ENCODE results near the gene TREML2. TPM values are rescaled to one million over a fixed set of nuclear protein-coding genes. Genes with fewer than 3 reads are reported as not detected.

Gene TREML2
- total RNA-seq, 2 donors from 2014 or later = 0.17 TPM; not detected in 1

DNA sequence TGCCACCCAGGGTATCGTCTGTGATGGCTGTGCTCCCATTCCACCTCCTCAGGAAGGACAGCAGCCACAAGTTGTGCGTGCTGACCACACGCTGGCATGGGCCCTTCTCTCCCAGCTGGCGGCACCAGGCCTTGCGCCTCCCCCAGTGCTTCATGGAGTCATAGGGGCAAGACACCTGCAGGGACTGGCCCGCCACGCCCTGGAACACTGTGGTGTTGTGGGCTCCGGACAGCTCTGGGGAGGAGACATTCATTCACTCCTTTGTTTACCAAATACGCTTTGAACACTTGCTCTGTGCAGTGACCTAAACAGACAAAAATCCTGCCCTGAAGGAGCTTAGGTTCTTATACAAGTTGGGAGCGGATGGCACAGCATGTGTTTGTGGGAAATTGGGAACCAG is 39.6 kb downstream of the TREML2 start:
- intact Hi-C loops (cut with DNase I) = no loop called here
- no peaks in the 10 kb centered on the region for H3K36me3 ChIP-seq
- no peaks in the 10 kb centered on the region for H3K9me3 ChIP-seq
- H3K27ac ChIP-seq = no peak overlapping the region
- no peaks in the 10 kb centered on the region for H3K4me1 ChIP-seq (replicated peaks)
- TF ChIP-seq, protein P1, sequence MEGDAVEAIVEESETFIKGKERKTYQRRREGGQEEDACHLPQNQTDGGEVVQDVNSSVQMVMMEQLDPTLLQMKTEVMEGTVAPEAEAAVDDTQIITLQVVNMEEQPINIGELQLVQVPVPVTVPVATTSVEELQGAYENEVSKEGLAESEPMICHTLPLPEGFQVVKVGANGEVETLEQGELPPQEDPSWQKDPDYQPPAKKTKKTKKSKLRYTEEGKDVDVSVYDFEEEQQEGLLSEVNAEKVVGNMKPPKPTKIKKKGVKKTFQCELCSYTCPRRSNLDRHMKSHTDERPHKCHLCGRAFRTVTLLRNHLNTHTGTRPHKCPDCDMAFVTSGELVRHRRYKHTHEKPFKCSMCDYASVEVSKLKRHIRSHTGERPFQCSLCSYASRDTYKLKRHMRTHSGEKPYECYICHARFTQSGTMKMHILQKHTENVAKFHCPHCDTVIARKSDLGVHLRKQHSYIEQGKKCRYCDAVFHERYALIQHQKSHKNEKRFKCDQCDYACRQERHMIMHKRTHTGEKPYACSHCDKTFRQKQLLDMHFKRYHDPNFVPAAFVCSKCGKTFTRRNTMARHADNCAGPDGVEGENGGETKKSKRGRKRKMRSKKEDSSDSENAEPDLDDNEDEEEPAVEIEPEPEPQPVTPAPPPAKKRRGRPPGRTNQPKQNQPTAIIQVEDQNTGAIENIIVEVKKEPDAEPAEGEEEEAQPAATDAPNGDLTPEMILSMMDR (IDR thresholded peaks at IDR 0.05) = no peak
- TF ChIP-seq POLR2AphosphoS5 (IDR thresholded peaks at IDR 0.05) (no peak), POLR2A (IDR thresholded peaks at IDR 0.05) (no peak)
- no peaks in the 10 kb centered on the region for H3K27me3 ChIP-seq (replicated peaks; ENCODE audit: insufficient read depth)
- no peak overlapping the region for H3K4me3 ChIP-seq
- no peak for DNase-seq (ENCODE audit: low spot score)
- 96% methylated on average over 10 of the region's 10 CpGs for WGBS

DNA sequence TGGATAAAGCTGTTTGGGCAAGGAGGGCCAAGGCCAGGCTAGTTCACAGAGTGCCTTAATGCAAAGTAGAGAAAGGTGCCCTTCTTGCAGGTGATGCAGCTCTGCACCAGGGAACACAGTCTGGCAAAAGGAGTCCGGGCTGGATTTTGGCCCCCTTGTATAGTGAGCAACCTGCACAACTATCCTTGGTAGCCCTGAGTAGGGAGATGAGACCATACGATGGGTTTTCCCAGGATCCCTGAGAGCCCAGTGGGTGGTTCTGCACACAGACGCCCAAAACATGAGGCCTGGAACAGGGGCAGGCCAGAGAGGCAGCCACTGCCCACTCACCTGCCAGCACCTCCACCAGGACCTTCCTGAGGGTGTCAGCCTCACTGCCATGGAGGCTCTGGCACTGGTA is 40.0 kb downstream of the TREML2 start:
- WGBS = 77% methylated on average over 3 of the region's 3 CpGs

DNA sequence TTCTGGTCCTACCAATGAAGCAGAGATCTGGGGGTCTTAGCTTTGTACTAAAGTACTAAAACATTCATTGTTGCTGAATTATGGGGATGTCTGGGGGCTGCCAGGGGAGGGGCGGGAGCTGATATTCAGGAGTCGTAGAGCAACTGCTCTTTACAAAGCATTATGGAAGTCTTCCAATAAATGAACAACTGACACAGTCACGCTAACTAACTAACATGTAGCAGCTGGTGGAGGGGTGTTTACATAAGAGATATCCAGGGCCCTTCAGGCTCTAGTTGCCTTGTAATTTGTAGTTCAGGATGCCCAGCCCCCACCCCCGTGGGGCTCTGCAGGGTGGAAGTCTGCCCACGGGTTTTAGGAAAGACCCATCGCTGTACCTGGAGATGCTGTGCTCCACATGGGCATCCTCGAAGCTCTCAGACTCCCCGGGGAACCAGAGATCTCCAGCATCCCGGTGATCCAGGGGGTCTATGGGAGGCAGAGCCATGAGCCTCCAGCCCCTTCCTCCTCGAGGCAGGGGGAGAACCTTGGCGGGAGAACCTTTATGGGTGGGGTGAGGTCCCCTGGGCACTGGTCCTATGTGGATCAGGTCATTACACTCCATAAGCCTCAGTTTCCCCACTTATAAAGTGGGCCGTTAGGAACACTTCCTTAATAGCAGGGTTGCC is 41.4 kb downstream of the TREML2 start:
- Histone ChIP-seq H3K4me1 (replicated peaks) (no peaks in the 10 kb centered on the region), H3K4me3 (no peak overlapping the region), H3K36me3 (no peaks in the 10 kb centered on the region), H3K9me3 (no peaks in the 10 kb centered on the region), H3K27ac (no peak overlapping the region), H3K27me3 (replicated peaks; ENCODE audit: insufficient read depth) (no peaks in the 10 kb centered on the region)
- intact Hi-C loops (cut with DNase I) = no loop called here
- DNase-seq (ENCODE audit: low spot score) = no peak
- WGBS = 27% methylated on average over 12 of the region's 12 CpGs
- no peak for TF ChIP-seq POLR2AphosphoS5 (IDR thresholded peaks at IDR 0.05)
- TF ChIP-seq, protein P1 (IDR thresholded peaks at IDR 0.05) = no peak
- TF ChIP-seq POLR2A (IDR thresholded peaks at IDR 0.05) = no peak

More for the DNA sequence above, 40.0 kb downstream of the TREML2 start:
- Histone ChIP-seq H3K27me3 (replicated peaks; ENCODE audit: insufficient read depth) (no peaks in the 10 kb centered on the region), H3K4me1 (replicated peaks) (no peaks in the 10 kb centered on the region), H3K36me3 (no peaks in the 10 kb centered on the region), H3K27ac (no peak overlapping the region), H3K4me3 (no peak overlapping the region), H3K9me3 (no peaks in the 10 kb centered on the region)
- DNase-seq (ENCODE audit: low spot score) = no peak
- TF ChIP-seq, protein P1 (IDR thresholded peaks at IDR 0.05) = no peak
- TF ChIP-seq POLR2A (IDR thresholded peaks at IDR 0.05) (no peak), POLR2AphosphoS5 (IDR thresholded peaks at IDR 0.05) (no peak)
- intact Hi-C loops (cut with DNase I) = no loop called here

DNA sequence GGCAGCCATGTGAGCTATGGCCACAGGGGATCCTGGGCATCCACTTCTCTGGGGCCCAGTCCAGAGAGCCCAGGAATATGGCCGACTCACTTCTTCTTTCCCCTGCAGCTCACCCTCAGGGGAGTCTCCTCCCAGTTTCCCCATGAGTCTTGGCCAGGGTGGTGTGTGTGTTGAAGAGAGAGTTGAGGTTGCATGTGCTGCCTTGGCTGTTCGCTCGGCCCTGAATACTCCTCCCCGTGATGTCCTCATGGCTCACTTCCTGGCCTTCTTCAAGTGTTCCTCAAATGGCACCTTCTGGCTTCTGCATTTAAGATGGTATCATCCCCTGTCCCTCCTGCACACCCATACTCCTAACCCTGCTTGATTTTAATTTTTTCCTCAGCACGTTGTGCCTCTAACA is 43.6 kb downstream of the TREML2 start:
- intact Hi-C loops (cut with DNase I) = no loop called here
- Histone ChIP-seq H3K4me1 (replicated peaks) (no peaks in the 10 kb centered on the region), H3K27ac (no peak overlapping the region), H3K9me3 (no peaks in the 10 kb centered on the region), H3K27me3 (replicated peaks; ENCODE audit: insufficient read depth) (no peaks in the 10 kb centered on the region), H3K36me3 (no peaks in the 10 kb centered on the region), H3K4me3 (no peak overlapping the region)
- DNase-seq (ENCODE audit: low spot score) = no peak
- 88% methylated on average over 5 of the region's 5 CpGs for WGBS
- no peak for TF ChIP-seq POLR2A (IDR thresholded peaks at IDR 0.05)
- TF ChIP-seq POLR2AphosphoS5 (IDR thresholded peaks at IDR 0.05) = no peak
- TF ChIP-seq, protein P1 (IDR thresholded peaks at IDR 0.05) = no peak

DNA sequence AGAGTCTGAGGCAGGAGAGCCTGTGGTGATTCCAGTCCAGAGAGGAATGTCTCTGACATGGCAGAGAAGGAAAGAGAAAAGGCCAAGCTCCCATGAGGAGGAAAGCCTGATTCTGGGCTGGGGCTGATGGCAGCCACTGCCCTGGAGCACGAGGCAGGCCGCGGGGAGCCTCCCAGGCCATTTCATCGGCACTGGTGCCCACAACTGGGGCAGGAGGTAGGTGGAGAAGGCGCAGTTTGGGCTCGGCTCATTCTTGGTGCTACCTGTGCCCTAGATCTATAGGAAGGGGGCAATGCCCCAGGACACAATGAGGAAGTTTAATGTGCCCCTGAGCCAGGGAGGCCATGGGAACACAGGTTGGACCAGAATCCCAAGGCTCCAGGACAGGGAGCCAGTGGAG is 44.2 kb downstream of the TREML2 start:
- Histone ChIP-seq H3K27me3 (replicated peaks; ENCODE audit: insufficient read depth) (no peaks in the 10 kb centered on the region), H3K27ac (no peak overlapping the region), H3K36me3 (no peaks in the 10 kb centered on the region), H3K9me3 (no peaks in the 10 kb centered on the region), H3K4me3 (no peak overlapping the region), H3K4me1 (replicated peaks) (no peaks in the 10 kb centered on the region)
- intact Hi-C loops (cut with DNase I) = no loop called here
- 99% methylated on average over 6 of the region's 6 CpGs for WGBS
- DNase-seq (ENCODE audit: low spot score) = no peak
- TF ChIP-seq, protein P1 (IDR thresholded peaks at IDR 0.05) = no peak
- no peak for TF ChIP-seq POLR2AphosphoS5 (IDR thresholded peaks at IDR 0.05)
- TF ChIP-seq POLR2A (IDR thresholded peaks at IDR 0.05) = no peak
